Measurements from ENCODE around the gene IL23A.
A peak's percentile ranks its signal among the peaks of the same experiment; 100 is the strongest.

IL23A gene, protein sequence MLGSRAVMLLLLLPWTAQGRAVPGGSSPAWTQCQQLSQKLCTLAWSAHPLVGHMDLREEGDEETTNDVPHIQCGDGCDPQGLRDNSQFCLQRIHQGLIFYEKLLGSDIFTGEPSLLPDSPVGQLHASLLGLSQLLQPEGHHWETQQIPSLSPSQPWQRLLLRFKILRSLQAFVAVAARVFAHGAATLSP

DNA sequence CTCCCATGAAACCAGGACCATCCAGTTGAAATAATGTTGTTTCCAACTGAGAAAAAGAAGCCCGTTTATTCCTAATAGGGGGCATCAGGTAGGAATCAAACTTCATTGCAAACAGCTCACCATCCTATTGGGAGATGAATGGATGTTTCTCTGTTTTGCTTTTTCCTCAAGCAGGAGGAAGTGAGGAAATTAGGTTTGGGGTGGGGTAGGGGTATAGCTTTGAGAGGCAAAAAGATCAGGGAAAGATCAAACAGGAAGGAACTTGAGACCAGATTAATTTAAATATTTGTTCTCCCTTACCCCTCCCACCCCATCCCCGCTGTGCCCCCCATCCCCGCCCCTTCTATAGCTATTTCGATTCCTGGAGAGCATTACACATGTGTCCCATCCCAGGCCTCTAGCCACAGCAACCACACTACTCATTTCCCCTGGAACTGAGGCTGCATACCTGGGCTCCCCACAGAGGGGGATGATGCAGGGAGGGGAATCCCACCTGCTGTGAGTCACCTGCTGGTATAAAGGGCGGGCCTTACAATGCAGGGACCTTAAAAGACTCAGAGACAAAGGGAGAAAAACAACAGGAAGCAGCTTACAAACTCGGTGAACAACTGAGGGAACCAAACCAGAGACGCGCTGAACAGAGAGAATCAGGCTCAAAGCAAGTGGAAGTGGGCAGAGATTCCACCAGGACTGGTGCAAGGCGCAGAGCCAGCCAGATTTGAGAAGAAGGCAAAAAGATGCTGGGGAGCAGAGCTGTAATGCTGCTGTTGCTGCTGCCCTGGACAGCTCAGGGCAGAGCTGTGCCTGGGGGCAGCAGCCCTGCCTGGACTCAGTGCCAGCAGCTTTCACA is at the start of gene IL23A:
Gene IL23A, plus strand, starts transcription at position 577 of the 850 bp plus-strand sequence. Its CDS starts 161 bp downstream, at position 738.
- H3K79me2 ChIP-seq (ENCODE audit: insufficient read depth, low read length), result no peaks in the 10 kb centered on the region
- peak within 1 kb of the TSS; percentile 69 for H3K27ac ChIP-seq (ENCODE audit: low read depth, low read length)
- H3K27me3 ChIP-seq (ENCODE audit: low read length), result no peaks in the 10 kb centered on the region
- H3F3A ChIP-seq (ENCODE audit: insufficient read depth), result peaks cover 27% of the 10 kb centered on the region
- H4K20me1 ChIP-seq (ENCODE audit: low read depth, low read length), result no peaks in the 10 kb centered on the region
- no peaks in the 10 kb centered on the region for H3K9me3 ChIP-seq (ENCODE audit: insufficient read depth, low read length)
- H3K4me2 ChIP-seq (ENCODE audit: low read depth, low read length, poor library complexity, severe bottlenecking), result peak within 1 kb of the TSS; percentile 51
- TF ChIP-seq, protein P1, sequence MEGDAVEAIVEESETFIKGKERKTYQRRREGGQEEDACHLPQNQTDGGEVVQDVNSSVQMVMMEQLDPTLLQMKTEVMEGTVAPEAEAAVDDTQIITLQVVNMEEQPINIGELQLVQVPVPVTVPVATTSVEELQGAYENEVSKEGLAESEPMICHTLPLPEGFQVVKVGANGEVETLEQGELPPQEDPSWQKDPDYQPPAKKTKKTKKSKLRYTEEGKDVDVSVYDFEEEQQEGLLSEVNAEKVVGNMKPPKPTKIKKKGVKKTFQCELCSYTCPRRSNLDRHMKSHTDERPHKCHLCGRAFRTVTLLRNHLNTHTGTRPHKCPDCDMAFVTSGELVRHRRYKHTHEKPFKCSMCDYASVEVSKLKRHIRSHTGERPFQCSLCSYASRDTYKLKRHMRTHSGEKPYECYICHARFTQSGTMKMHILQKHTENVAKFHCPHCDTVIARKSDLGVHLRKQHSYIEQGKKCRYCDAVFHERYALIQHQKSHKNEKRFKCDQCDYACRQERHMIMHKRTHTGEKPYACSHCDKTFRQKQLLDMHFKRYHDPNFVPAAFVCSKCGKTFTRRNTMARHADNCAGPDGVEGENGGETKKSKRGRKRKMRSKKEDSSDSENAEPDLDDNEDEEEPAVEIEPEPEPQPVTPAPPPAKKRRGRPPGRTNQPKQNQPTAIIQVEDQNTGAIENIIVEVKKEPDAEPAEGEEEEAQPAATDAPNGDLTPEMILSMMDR (IDR thresholded peaks at IDR 0.05; ENCODE audit: insufficient read depth, low read length, poor library complexity, severe bottlenecking), result no peak
- TF ChIP-seq EZH2phosphoT487 (conservative IDR thresholded peaks at IDR 0.05; ENCODE audit: low read length), result no peak
- no peaks in the 10 kb centered on the region for H3K9me2 ChIP-seq (replicated peaks; ENCODE audit: insufficient read depth, low read length)
- H2AFZ ChIP-seq (ENCODE audit: low read depth, low read length, severe bottlenecking), result peak within 1 kb of the TSS; percentile 44
- H3K36me3 ChIP-seq (ENCODE audit: low read length), result no peaks in the 10 kb centered on the region
- peak within 1 kb of the TSS; percentile 11 for H3K4me3 ChIP-seq (ENCODE audit: insufficient read depth, low read length, poor library complexity, severe bottlenecking)
- H3K9ac ChIP-seq (ENCODE audit: low read length), result peak within 1 kb of the TSS; percentile 54

DNA sequence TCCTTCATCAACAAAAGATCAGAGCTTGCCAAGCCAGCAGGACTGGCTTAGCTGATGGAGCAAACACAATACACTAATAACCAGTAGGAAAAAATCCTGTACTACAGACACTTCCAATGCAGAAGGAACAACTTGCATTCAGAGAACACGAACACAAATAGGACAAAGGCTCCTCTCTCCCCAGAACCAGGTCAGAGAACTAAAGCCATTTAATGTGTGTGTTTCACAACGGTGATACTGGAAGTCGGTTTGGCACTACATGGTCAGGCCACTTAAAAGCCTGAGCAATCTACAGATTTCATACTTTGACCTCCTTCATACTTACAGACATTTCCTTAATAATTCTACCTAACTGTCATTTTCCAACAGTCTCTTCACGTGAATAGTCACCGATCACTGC is 44.9 kb upstream of the IL23A start:
- H3K9me2 ChIP-seq (replicated peaks; ENCODE audit: insufficient read depth, low read length), result no peaks in the 10 kb centered on the region
- peaks cover 8% of the 10 kb centered on the region; the same call in 1 of the 2 replicates for H4K20me1 ChIP-seq (ENCODE audit: low read depth, low read length)
- no peaks in the 10 kb centered on the region for H3K27me3 ChIP-seq (ENCODE audit: low read length)
- H3K27ac ChIP-seq (ENCODE audit: low read depth, low read length), result no peak overlapping the region
- H3K9ac ChIP-seq (ENCODE audit: low read length), result no peak overlapping the region
- H3K9me3 ChIP-seq (ENCODE audit: insufficient read depth, low read length), result no peaks in the 10 kb centered on the region
- H3K79me2 ChIP-seq (ENCODE audit: insufficient read depth, low read length), result peaks cover 97% of the 10 kb centered on the region
- TF ChIP-seq, protein P1 (IDR thresholded peaks at IDR 0.05; ENCODE audit: insufficient read depth, low read length, poor library complexity, severe bottlenecking), result no peak
- no peak for TF ChIP-seq EZH2phosphoT487 (conservative IDR thresholded peaks at IDR 0.05; ENCODE audit: low read length)
- H3F3A ChIP-seq (ENCODE audit: insufficient read depth), result peaks cover 5% of the 10 kb centered on the region; the same call in 1 of the 2 replicates
- H3K36me3 ChIP-seq (ENCODE audit: low read length), result peaks cover 26% of the 10 kb centered on the region
- H2AFZ ChIP-seq (ENCODE audit: low read depth, low read length, severe bottlenecking), result no peak overlapping the region
- no peak overlapping the region for H3K4me2 ChIP-seq (ENCODE audit: low read depth, low read length, poor library complexity, severe bottlenecking)
- no peak overlapping the region for H3K4me3 ChIP-seq (ENCODE audit: insufficient read depth, low read length, poor library complexity, severe bottlenecking)

DNA sequence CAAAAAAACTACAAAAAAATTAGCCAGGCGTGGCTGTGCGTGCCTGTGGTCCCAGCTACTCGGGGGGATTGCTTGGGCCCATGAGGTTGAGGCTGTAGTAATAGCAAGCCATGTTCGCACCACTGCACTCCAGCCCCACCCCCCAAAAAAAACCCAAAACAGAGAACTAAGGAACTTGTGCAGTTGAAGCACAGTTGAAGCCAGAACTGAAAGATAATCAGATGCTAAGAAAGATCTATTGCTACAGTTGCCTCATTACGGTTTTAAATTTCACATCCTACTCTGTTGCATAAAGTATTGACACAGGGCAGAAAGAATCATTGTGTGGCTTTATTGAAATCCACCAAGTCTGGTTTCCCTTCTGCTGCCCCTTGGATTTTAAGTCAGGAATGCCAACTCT is 42.4 kb upstream of the IL23A start:
- Histone ChIP-seq H2AFZ (ENCODE audit: low read depth, low read length, severe bottlenecking) (no peak overlapping the region), H3K27ac (ENCODE audit: low read depth, low read length) (peak overlapping the region; percentile 4; the same call in 1 of the 2 replicates), H3K4me3 (ENCODE audit: insufficient read depth, low read length, poor library complexity, severe bottlenecking) (no peak overlapping the region), H4K20me1 (ENCODE audit: low read depth, low read length) (peaks cover 5% of the 10 kb centered on the region; the same call in 1 of the 2 replicates), H3K79me2 (ENCODE audit: insufficient read depth, low read length) (peaks cover 87% of the 10 kb centered on the region), H3K4me2 (ENCODE audit: low read depth, low read length, poor library complexity, severe bottlenecking) (peak overlapping the region; percentile 67), H3K9me3 (ENCODE audit: insufficient read depth, low read length) (no peaks in the 10 kb centered on the region), H3F3A (ENCODE audit: insufficient read depth) (peaks cover 9% of the 10 kb centered on the region), H3K27me3 (ENCODE audit: low read length) (no peaks in the 10 kb centered on the region), H3K9ac (ENCODE audit: low read length) (no peak overlapping the region), H3K36me3 (ENCODE audit: low read length) (peaks cover 18% of the 10 kb centered on the region), H3K9me2 (replicated peaks; ENCODE audit: insufficient read depth, low read length) (no peaks in the 10 kb centered on the region)
- TF ChIP-seq, protein P1 (IDR thresholded peaks at IDR 0.05; ENCODE audit: insufficient read depth, low read length, poor library complexity, severe bottlenecking), result no peak
- TF ChIP-seq EZH2phosphoT487 (conservative IDR thresholded peaks at IDR 0.05; ENCODE audit: low read length), result no peak

Data from SU-DHL-6 (cell line).